Type B pancreatic cell (in vitro differentiated cells): ENCODE measurements around the gene TBX18. TPM values are rescaled to one million over a fixed set of nuclear protein-coding genes. Genes with fewer than 3 reads are reported as not detected.

ENCODE experiments used
- DNase-seq: peaks from one replicate; pipeline ENCODE4 v3.0.0; 2021; ENCODE audit warnings: mixed read lengths; ENCODE audit not compliant: unreplicated experiment; ENCODE audit errors: extremely low spot score
- H3K27ac Mint-ChIP-seq: 2 replicates; pipeline ENCODE4 v1.8.0; 2021; ENCODE audit warnings: mild to moderate bottlenecking, mixed read lengths
- H3K27me3 Mint-ChIP-seq: 2 replicates; pipeline ENCODE4 v1.8.0; 2021; ENCODE audit warnings: mixed read lengths
- H3K36me3 Mint-ChIP-seq: 2 replicates; pipeline ENCODE4 v1.8.0; 2021; ENCODE audit warnings: mixed read lengths
- H3K4me1 Mint-ChIP-seq: one replicate; pipeline ENCODE4 v1.8.0; 2021; ENCODE audit warnings: mixed read lengths; ENCODE audit not compliant: unreplicated experiment
- H3K4me3 Mint-ChIP-seq: 2 replicates; pipeline ENCODE4 v1.8.0; 2021; ENCODE audit warnings: mild to moderate bottlenecking, mixed read lengths
- H3K9me3 Mint-ChIP-seq: 2 replicates; pipeline ENCODE4 v1.8.0; 2021; ENCODE audit warnings: mixed read lengths
- CTCF ChIP-seq: fragments of 200-600 bp; sonication (generic); conservative IDR thresholded peaks from 2 replicates; pipeline ENCODE4 v1.5.0; 2021; ENCODE audit warnings: antibody characterized with exemption, mild to moderate bottlenecking
- total RNA-seq: library from RNA; stranded (reverse); gene quantifications from 2 replicates; pipeline ENCODE4 v1.2.1, GENCODE V29; 2021; ENCODE audit warnings: low replicate concordance

TBX18 gene
- total RNA-seq, 1 donor from 2014 or later = 8.2 TPM

- no peak overlapping the region for H3K4me3 Mint-ChIP-seq
- no peak overlapping the region for H3K27ac Mint-ChIP-seq
- H3K36me3 Mint-ChIP-seq = no peaks in the 10 kb centered on the region
- H3K27me3 Mint-ChIP-seq = peaks cover 22% of the 10 kb centered on the region
- TF ChIP-seq CTCF = no peak
- DNase-seq = no peak
- no peaks in the 10 kb centered on the region for H3K9me3 Mint-ChIP-seq
- peaks cover 4% of the 10 kb centered on the region for H3K4me1 Mint-ChIP-seq
Observed at GRCh38 chr6:84657486-84657885, 106.9 kb downstream of the TBX18 start.

- peaks cover 22% of the 10 kb centered on the region for H3K27me3 Mint-ChIP-seq
- H3K27ac Mint-ChIP-seq = no peak overlapping the region
- peaks cover 4% of the 10 kb centered on the region for H3K4me1 Mint-ChIP-seq
- no peak for TF ChIP-seq CTCF
- H3K9me3 Mint-ChIP-seq = no peaks in the 10 kb centered on the region
- no peaks in the 10 kb centered on the region for H3K36me3 Mint-ChIP-seq
- DNase-seq = no peak
- H3K4me3 Mint-ChIP-seq = no peak overlapping the region
Observed at GRCh38 chr6:84657025-84657424, 107.4 kb downstream of the TBX18 start.

GRCh38 chr6:84653027-84653551 lies 111.3 kb downstream of the TBX18 start:
- Mint-ChIP-seq H3K27ac (no peak overlapping the region), H3K27me3 (peaks cover 21% of the 10 kb centered on the region), H3K9me3 (no peaks in the 10 kb centered on the region), H3K4me1 (peaks cover 4% of the 10 kb centered on the region), H3K4me3 (no peak overlapping the region), H3K36me3 (no peaks in the 10 kb centered on the region)
- no peak for DNase-seq
- no peak for TF ChIP-seq CTCF

- H3K27me3 Mint-ChIP-seq = peaks cover 15% of the 10 kb centered on the region
- H3K9me3 Mint-ChIP-seq = no peaks in the 10 kb centered on the region
- H3K27ac Mint-ChIP-seq = no peak overlapping the region
- H3K4me1 Mint-ChIP-seq = peaks cover 4% of the 10 kb centered on the region
- no peak for TF ChIP-seq CTCF
- H3K36me3 Mint-ChIP-seq = no peaks in the 10 kb centered on the region
- no peak overlapping the region for H3K4me3 Mint-ChIP-seq
- no peak for DNase-seq
Observed at GRCh38 chr6:84652356-84653026, 111.9 kb downstream of the TBX18 start.

GRCh38 chr6:84651583-84651982 lies 112.8 kb downstream of the TBX18 start:
- no peak for DNase-seq
- Mint-ChIP-seq H3K4me3 (no peak overlapping the region), H3K36me3 (no peaks in the 10 kb centered on the region), H3K27me3 (peaks cover 10% of the 10 kb centered on the region), H3K27ac (no peak overlapping the region), H3K9me3 (no peaks in the 10 kb centered on the region), H3K4me1 (peaks cover 4% of the 10 kb centered on the region)
- TF ChIP-seq CTCF = no peak
